PFSK-1 (cell line): Measurements from ENCODE around the gene NEUROG1.

Experiments used
- FOXP2 ChIP-seq: optimal IDR thresholded peaks from 2 replicates; pipeline ENCODE3; 2011; ENCODE audit warnings: borderline replicate concordance, control low read depth, inconsistent platforms; ENCODE audit not compliant: insufficient read depth; ENCODE audit errors: extremely low read length, extremely low read depth
- POLR2AphosphoS5 ChIP-seq: IDR thresholded peaks from 2 replicates; pipeline ENCODE4 v1.6.1; 2012; ENCODE audit warnings: low read depth, mild to moderate bottlenecking, control low read depth, low read length, moderate library complexity
- SIN3A ChIP-seq: IDR thresholded peaks from 2 replicates; pipeline ENCODE4 v1.6.1; 2012; ENCODE audit warnings: mild to moderate bottlenecking, low read length, moderate library complexity, borderline replicate concordance; ENCODE audit not compliant: insufficient read depth
- TAF1 ChIP-seq: IDR thresholded peaks from 2 replicates; pipeline ENCODE4 v1.6.1; 2012; ENCODE audit warnings: low read length, control low read depth, borderline replicate concordance; ENCODE audit not compliant: insufficient read depth
- TF ChIP-seq, protein P1 (sequence below), 2 experiments: IDR thresholded peaks; 2 replicates each; pipeline versions ENCODE4 v1.6.1 to v1.8.0; 2011 to 2012; ENCODE audit warnings: low read depth in 2 of 2, low read length in 2 of 2, control low read depth in 1 of 2, inconsistent platforms in 1 of 2, mild to moderate bottlenecking in 1 of 2, moderate library complexity in 1 of 2; ENCODE audit not compliant: insufficient read depth in 1 of 2

NEUROG1 gene

DNA sequence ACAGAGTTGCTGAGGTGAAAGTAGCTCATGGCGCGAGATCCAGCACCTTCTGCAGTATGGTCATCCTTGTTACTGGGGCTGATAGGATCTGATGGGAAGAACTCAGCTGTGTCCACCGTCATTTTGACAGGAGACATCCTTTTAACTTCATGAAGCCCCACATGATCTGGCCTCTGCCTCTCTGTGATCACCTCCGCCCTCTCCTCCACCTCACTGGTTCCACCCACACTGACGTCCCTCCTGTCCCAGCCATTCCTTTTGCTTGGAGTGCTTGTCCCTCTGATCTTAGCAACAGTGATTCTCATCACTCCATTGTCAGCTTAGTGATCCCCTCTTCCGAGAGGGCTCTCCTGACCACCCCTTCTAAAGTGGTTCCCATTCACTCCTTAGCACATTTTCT is 25.8 kb downstream of the NEUROG1 start:
- TF ChIP-seq, protein P1, sequence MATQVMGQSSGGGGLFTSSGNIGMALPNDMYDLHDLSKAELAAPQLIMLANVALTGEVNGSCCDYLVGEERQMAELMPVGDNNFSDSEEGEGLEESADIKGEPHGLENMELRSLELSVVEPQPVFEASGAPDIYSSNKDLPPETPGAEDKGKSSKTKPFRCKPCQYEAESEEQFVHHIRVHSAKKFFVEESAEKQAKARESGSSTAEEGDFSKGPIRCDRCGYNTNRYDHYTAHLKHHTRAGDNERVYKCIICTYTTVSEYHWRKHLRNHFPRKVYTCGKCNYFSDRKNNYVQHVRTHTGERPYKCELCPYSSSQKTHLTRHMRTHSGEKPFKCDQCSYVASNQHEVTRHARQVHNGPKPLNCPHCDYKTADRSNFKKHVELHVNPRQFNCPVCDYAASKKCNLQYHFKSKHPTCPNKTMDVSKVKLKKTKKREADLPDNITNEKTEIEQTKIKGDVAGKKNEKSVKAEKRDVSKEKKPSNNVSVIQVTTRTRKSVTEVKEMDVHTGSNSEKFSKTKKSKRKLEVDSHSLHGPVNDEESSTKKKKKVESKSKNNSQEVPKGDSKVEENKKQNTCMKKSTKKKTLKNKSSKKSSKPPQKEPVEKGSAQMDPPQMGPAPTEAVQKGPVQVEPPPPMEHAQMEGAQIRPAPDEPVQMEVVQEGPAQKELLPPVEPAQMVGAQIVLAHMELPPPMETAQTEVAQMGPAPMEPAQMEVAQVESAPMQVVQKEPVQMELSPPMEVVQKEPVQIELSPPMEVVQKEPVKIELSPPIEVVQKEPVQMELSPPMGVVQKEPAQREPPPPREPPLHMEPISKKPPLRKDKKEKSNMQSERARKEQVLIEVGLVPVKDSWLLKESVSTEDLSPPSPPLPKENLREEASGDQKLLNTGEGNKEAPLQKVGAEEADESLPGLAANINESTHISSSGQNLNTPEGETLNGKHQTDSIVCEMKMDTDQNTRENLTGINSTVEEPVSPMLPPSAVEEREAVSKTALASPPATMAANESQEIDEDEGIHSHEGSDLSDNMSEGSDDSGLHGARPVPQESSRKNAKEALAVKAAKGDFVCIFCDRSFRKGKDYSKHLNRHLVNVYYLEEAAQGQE (IDR thresholded peaks at IDR 0.05; ENCODE audit: insufficient read depth in 1 of 2, low read depth in 2 of 2, low read length in 2 of 2), result no peak
- TF ChIP-seq TAF1, result no peak
- TF ChIP-seq FOXP2, result no peak
- no peak for TF ChIP-seq SIN3A
- no peak for TF ChIP-seq POLR2AphosphoS5

DNA sequence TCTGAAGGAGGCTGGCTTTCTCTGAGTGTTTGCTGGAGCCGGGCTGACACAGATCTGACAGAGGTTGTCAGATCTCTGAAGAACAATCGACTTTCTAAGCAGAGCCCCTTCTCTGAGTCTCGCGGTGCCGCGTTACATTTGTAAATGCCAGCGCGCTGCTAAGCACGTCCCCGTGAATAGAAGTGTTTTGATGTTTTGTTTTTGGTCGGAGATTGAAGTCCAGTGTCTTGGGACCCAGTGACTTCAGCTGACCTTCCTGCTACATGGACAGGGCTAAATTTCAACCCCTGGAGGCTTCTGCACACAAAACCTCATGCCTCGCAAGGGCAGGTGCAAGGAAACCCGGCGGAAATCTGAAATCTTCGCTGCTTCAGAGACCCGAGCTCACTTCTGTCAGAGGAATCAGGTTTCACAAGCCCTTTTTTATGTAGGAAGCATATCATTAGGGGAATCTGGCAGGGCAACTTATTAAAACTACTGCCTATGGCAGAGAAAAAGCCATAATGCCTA is 27.2 kb downstream of the NEUROG1 start:
- TF ChIP-seq SIN3A, result no peak
- no peak for TF ChIP-seq FOXP2
- no peak for TF ChIP-seq POLR2AphosphoS5
- TF ChIP-seq, protein P1 (IDR thresholded peaks at IDR 0.05; ENCODE audit: insufficient read depth in 1 of 2, low read depth in 2 of 2, low read length in 2 of 2), result no peak
- no peak for TF ChIP-seq TAF1

DNA sequence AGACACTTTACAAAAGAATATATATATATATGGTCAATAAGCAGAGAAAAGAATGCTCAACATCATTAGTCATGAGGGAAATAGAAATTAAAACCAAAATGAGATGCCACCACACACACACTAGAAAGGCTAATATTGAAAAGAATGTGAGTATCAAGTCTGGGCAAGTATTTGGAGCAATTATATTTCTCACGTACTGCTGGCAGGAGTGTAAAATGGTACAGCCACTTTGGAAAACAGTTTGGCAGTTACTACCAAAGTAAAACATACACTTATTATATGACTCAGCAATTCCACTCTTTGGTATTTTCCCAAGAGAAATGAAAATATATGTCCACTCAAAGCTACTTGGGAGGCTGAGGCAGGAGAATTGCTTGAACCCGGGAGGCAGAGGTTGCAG is 29.8 kb downstream of the NEUROG1 start:
- no peak for TF ChIP-seq TAF1
- TF ChIP-seq, protein P1 (IDR thresholded peaks at IDR 0.05; ENCODE audit: insufficient read depth in 1 of 2, low read depth in 2 of 2, low read length in 2 of 2), result no peak
- no peak for TF ChIP-seq POLR2AphosphoS5
- TF ChIP-seq FOXP2, result no peak
- TF ChIP-seq SIN3A, result no peak

DNA sequence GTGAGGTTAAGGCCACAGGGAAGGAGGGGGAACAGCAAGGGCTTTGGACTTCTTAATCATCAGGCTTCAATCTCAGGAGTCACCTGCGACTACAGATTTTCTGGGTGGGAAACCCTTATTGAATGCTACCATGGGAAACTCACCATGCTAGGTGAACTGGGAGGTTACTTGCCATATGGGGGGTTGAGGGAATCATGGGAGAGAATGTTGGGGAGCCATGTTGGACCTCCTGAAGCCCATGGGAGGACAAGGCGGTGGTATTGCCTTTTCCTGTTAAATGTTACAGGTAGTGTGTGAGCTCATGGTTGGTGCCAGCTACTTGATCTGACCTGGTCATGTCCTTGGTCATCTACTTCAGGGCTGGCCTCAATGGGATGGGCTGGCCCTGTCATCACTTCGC is 31.4 kb downstream of the NEUROG1 start:
- no peak for TF ChIP-seq FOXP2
- TF ChIP-seq, protein P1 (IDR thresholded peaks at IDR 0.05; ENCODE audit: insufficient read depth in 1 of 2, low read depth in 2 of 2, low read length in 2 of 2), result no peak
- no peak for TF ChIP-seq SIN3A
- TF ChIP-seq POLR2AphosphoS5, result no peak
- no peak for TF ChIP-seq TAF1

DNA sequence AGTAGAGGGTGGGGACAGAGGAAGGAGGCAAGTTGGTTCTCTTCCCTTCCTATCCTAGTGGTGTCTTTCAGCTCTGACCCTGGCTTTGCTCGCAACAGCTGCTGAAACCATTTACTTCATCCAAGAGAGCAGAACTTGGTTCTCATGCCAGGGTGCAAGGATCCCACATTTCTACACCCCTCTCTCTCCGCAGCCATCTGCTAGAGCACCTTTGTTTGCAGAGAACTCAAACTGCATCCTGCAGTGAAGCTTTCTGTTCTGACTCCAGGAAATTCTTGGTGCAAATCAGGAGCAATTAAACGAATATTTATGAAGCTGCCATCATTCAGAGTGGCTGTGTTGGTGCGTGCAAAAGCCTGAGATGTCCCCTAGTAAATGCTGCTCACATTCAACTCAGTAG is 31.9 kb downstream of the NEUROG1 start:
- TF ChIP-seq TAF1 (no peak), POLR2AphosphoS5 (no peak), FOXP2 (no peak), SIN3A (no peak)
- TF ChIP-seq, protein P1 (IDR thresholded peaks at IDR 0.05; ENCODE audit: insufficient read depth in 1 of 2, low read depth in 2 of 2, low read length in 2 of 2), result no peak
